SW480 (cell line): Measurements from ENCODE around the gene POU2AF1.

Experiments used
- DNase-seq: peaks from one replicate; pipeline ENCODE4 v3.0.0-alpha.2; 2016; ENCODE audit warnings: low spot score

The POU2AF1 gene

GRCh38 chr11:111378861-111379601 lies at the start of gene POU2AF1:
POU2AF1 (minus strand) TSS chr11:111379275; CDS start chr11:111379177, 98 bp downstream.
- peak; percentile 72 for DNase-seq

GRCh38 chr11:111428113-111428876 lies 49.2 kb upstream of the POU2AF1 start:
- no peak for DNase-seq

GRCh38 chr11:111427471-111427912 lies 48.4 kb upstream of the POU2AF1 start:
- no peak for DNase-seq

- DNase-seq = no peak
These were observed 47.5 kb upstream of the POU2AF1 start for GRCh38 chr11:111426617-111427016.

- DNase-seq = no peak
These were observed 44.2 kb upstream of the POU2AF1 start for GRCh38 chr11:111423250-111423615.

- DNase-seq = no peak
These were observed 43.6 kb upstream of the POU2AF1 start for GRCh38 chr11:111422494-111423249.

- DNase-seq = no peak
These were observed 42.2 kb upstream of the POU2AF1 start for GRCh38 chr11:111421251-111421650.

- DNase-seq = no peak
These were observed 40.7 kb upstream of the POU2AF1 start for GRCh38 chr11:111419641-111420327.

GRCh38 chr11:111419181-111419580 lies 40.1 kb upstream of the POU2AF1 start:
- DNase-seq = no peak

- no peak for DNase-seq
These were observed 39.3 kb upstream of the POU2AF1 start for GRCh38 chr11:111418436-111418787.

- DNase-seq = no peak
These were observed 38.8 kb upstream of the POU2AF1 start for GRCh38 chr11:111417766-111418435.

- DNase-seq = no peak
These were observed 38.1 kb upstream of the POU2AF1 start for GRCh38 chr11:111417011-111417765.

- no peak for DNase-seq
These were observed 37.3 kb upstream of the POU2AF1 start for GRCh38 chr11:111416231-111416960.

- DNase-seq = no peak
These were observed 35.9 kb upstream of the POU2AF1 start for GRCh38 chr11:111414936-111415335.

GRCh38 chr11:111414267-111414931 lies 35.3 kb upstream of the POU2AF1 start:
- peak; percentile 76 for DNase-seq

GRCh38 chr11:111413849-111414248 lies 34.8 kb upstream of the POU2AF1 start:
- no peak for DNase-seq

GRCh38 chr11:111412293-111412692 lies 33.2 kb upstream of the POU2AF1 start:
- no peak for DNase-seq

GRCh38 chr11:111411456-111411855 lies 32.4 kb upstream of the POU2AF1 start:
- no peak for DNase-seq

- no peak for DNase-seq
These were observed 31.9 kb upstream of the POU2AF1 start for GRCh38 chr11:111410951-111411350.

- no peak for DNase-seq
These were observed 30.8 kb upstream of the POU2AF1 start for GRCh38 chr11:111409915-111410314.
